Endothelial cell of umbilical vein (primary cell): ENCODE results near the gene MPZL3. TPM values are rescaled to one million over a fixed set of nuclear protein-coding genes. Genes with fewer than 3 reads are reported as not detected.

Experiments used
- BruUV-seq: library from RNA; stranded (reverse); fragments of 400-500 nt; replicated peaks from 2 replicates; lab custom pipeline; 2021; lab: Mats Ljungman, UMichigan
- CTCF ChIA-PET: fragments of 300-600, 350-600 bp; sonication (Branson Sonifier 250); formaldehyde crosslinking; loops from one replicate; lab custom pipeline; 2021; ENCODE audit warnings: antibody characterized with exemption, inconsistent platforms; lab: Charles Lee
- POLR2A ChIA-PET: fragments of 300-600, 350-600 bp; sonication (Branson Sonifier 250); formaldehyde crosslinking; loops from one replicate; lab custom pipeline; 2021; ENCODE audit warnings: antibody characterized with exemption, inconsistent platforms; lab: Charles Lee
- DNase-seq: peaks from one replicate; pipeline ENCODE4 v3.0.0-alpha.2; 2011; ENCODE audit warnings: low read depth, low spot score
- FAIRE-seq: peaks from 2 replicates; lab custom pipeline; 2011; peaks lifted over from hg19 to GRCh38; lab: Jason Lieb, UNC
- H2AFZ ChIP-seq: 2 replicates; pipeline ENCODE4 v1.6.0; 2012; ENCODE audit warnings: low read depth, low read length, control low read depth, inconsistent platforms
- H3K27ac ChIP-seq: 2 replicates; pipeline ENCODE4 v1.5.1; 2011; ENCODE audit warnings: low read depth, mild to moderate bottlenecking, control low read depth, low read length, moderate library complexity; ENCODE audit not compliant: insufficient read depth
- H3K27me3 ChIP-seq, 2 experiments: 2 replicates each; pipeline versions ENCODE4 v1.6.0 to v1.6.1; 2011; ENCODE audit warnings: low read length in 2 of 2, mixed read lengths in 1 of 2; ENCODE audit not compliant: control insufficient read depth in 2 of 2, insufficient read depth in 2 of 2
- H3K36me3 ChIP-seq, 2 experiments: 2 replicates in 1 of 2; 3 replicates in 1 of 2; pipeline ENCODE4 v1.5.1; 2011; ENCODE audit warnings: low read length in 2 of 2, mild to moderate bottlenecking in 1 of 2, moderate library complexity in 1 of 2; ENCODE audit not compliant: control insufficient read depth in 2 of 2, insufficient read depth in 2 of 2; ENCODE audit errors: extremely low read depth in 1 of 2
- H3K4me1 ChIP-seq: 3 replicates; pipeline ENCODE4 v1.5.1; 2011; ENCODE audit warnings: mild to moderate bottlenecking, low read length; ENCODE audit not compliant: control insufficient read depth, insufficient read depth; ENCODE audit errors: extremely low read depth
- H3K4me2 ChIP-seq: 2 replicates; pipeline ENCODE4 v1.6.1; 2011; ENCODE audit warnings: low read length, control low read depth, mixed read lengths; ENCODE audit not compliant: insufficient read depth
- H3K4me3 ChIP-seq, 3 experiments: fragments of 200-600 bp in 1 of 3; sonication (generic), shearing (Covaris generic) in 1 of 3; replicated peaks in 1 of 3; 2 replicates each; pipeline ENCODE4 v1.5.1; 2011 to 2016; ENCODE audit warnings: control low read depth in 3 of 3, low read length in 3 of 3, mild to moderate bottlenecking in 2 of 3, inconsistent platforms in 1 of 3, low read depth in 1 of 3, moderate library complexity in 1 of 3; ENCODE audit not compliant: insufficient read depth in 1 of 3
- H3K79me2 ChIP-seq: 2 replicates; pipeline ENCODE4 v1.6.0; 2012; ENCODE audit warnings: low read length, inconsistent platforms; ENCODE audit not compliant: control insufficient read depth, insufficient read depth
- H3K9ac ChIP-seq: replicated peaks from 2 replicates; pipeline ENCODE3; 2011; ENCODE audit warnings: low read length, control low read depth; ENCODE audit not compliant: insufficient read depth; ENCODE audit errors: extremely low read depth
- H3K9me1 ChIP-seq: replicated peaks from 3 replicates; pipeline ENCODE4 v1.6.0; 2011; ENCODE audit warnings: mild to moderate bottlenecking, low read length; ENCODE audit not compliant: control insufficient read depth, insufficient read depth; ENCODE audit errors: extremely low read depth
- H3K9me3 ChIP-seq: replicated peaks from 2 replicates; pipeline ENCODE4 v1.5.1; 2012; ENCODE audit warnings: low read length, inconsistent platforms; ENCODE audit not compliant: control insufficient read depth, insufficient read depth
- H4K20me1 ChIP-seq: replicated peaks from 2 replicates; pipeline ENCODE3; 2011; ENCODE audit warnings: mild to moderate bottlenecking, low read length; ENCODE audit not compliant: control insufficient read depth, insufficient read depth; ENCODE audit errors: extremely low read depth
- CTCF ChIP-seq, 2 donors: IDR thresholded peaks; 1 replicate in 1 of 2; 2 replicates in 1 of 2; pipeline ENCODE4 v1.5.1; 2011; ENCODE audit warnings: low read length in 2 of 2, mild to moderate bottlenecking in 2 of 2, moderate library complexity in 2 of 2, control low read depth in 1 of 2, inconsistent platforms in 1 of 2, low read depth in 1 of 2; ENCODE audit not compliant: insufficient read depth in 1 of 2; ENCODE audit errors: extremely low read depth in 1 of 2
- FOS ChIP-seq: IDR thresholded peaks from 2 replicates; pipeline ENCODE4 v1.6.1; 2011; ENCODE audit warnings: mild to moderate bottlenecking, low read length, moderate library complexity, borderline replicate concordance; ENCODE audit not compliant: insufficient read depth
- GATA2 ChIP-seq: IDR thresholded peaks from 2 replicates; pipeline ENCODE4 v1.7.0; 2011; ENCODE audit warnings: low read depth, mild to moderate bottlenecking, moderate library complexity, mixed read lengths, low read length; ENCODE audit not compliant: insufficient read length, insufficient read depth
- MAX ChIP-seq: IDR thresholded peaks from 2 replicates; pipeline ENCODE4 v1.6.1; 2011; ENCODE audit not compliant: insufficient read depth, insufficient read length
- MYC ChIP-seq: IDR thresholded peaks from one replicate; pipeline ENCODE4 v1.6.1; 2011; ENCODE audit warnings: mild to moderate bottlenecking, low read depth, low read length
- POLR2AphosphoS5 ChIP-seq: IDR thresholded peaks from 2 replicates; pipeline ENCODE4 v1.6.1; 2012; ENCODE audit warnings: low read depth, mild to moderate bottlenecking, control low read depth, low read length, moderate library complexity; ENCODE audit not compliant: insufficient read depth
- dilution Hi-C: fragments of 300-500 bp; cut with MboI; formaldehyde crosslinking; loops from one replicate; pipeline ENCODE4 v1.15.0; 2019; ENCODE audit warnings: low sequenced_read_pairs; ENCODE audit not compliant: extremely low pct_ligation_motif_present
- intact Hi-C: fragments of 100-400 bp; cut with micrococcal nuclease; formaldehyde crosslinking; loops from one replicate; pipeline ENCODE4 v1.10.0; 2022
- polyA plus RNA-seq, 4 experiments: library from polyadenylated mRNA; depleted of rRNA in 3 of 4; stranded (reverse) in 3 of 4; unstranded in 1 of 4; fragments of >200 nt; gene quantifications; 2 replicates each; pipeline versions ENCODE4 v1.2.1 to v1.2.3, GENCODE V29; 2011 to 2012; ENCODE audit warnings: missing spikeins in 1 of 4
- total RNA-seq: library from RNA; stranded (reverse); gene quantifications from 2 replicates; pipeline ENCODE4 v1.2.3, GENCODE V29; 2021

The MPZL3 gene
- total and polyA plus RNA-seq, 2 donors (not counting 3 experiments of a cell fraction or from before 2014, with no cell fraction given), result 2.5 to 7.1 TPM

GRCh38 chr11:118219732-118220131 lies 32.4 kb downstream of the MPZL3 start:
- TF ChIP-seq FOS, result no peak
- no peak for TF ChIP-seq MYC
- TF ChIP-seq POLR2AphosphoS5, result no peak
- no peak for TF ChIP-seq CTCF (IDR thresholded peaks at IDR 0.05; ENCODE audit: extremely low read depth in 1 of 2, insufficient read depth in 1 of 2, low read depth in 1 of 2, low read length in 2 of 2)
- no peak for TF ChIP-seq GATA2
- no peak for TF ChIP-seq MAX
- dilution Hi-C loops, result no loop called here
- no peak overlapping the region for H3K27ac ChIP-seq

More at GRCh38 chr11:118219732-118220131, 32.4 kb downstream of the MPZL3 start:
- no TSS peak for BruUV-seq
- DNase-seq (no peak), FAIRE-seq (no peak)
- intact Hi-C loops, result no loop called here
- Histone ChIP-seq H3K79me2 (no peaks in the 10 kb centered on the region), H3K36me3 (no peaks in the 10 kb centered on the region), H3K9me3 (no peaks in the 10 kb centered on the region), H3K9me1 (no peaks in the 10 kb centered on the region), H4K20me1 (no peaks in the 10 kb centered on the region), H3K4me2 (no peak overlapping the region), H3K27me3 (peaks cover 4 to 13% of the 10 kb centered on the region in 2 experiments), H2AFZ (no peak overlapping the region), H3K9ac (no peak overlapping the region), H3K4me1 (no peaks in the 10 kb centered on the region), H3K4me3 (no peak overlapping the region)
- CTCF ChIA-PET, result interaction anchor here (2.5 kb wide), 1 partner anchor 21 kb away, joined by 8 read pairs; no protein-coding TSS in a partner anchor
- POLR2A ChIA-PET, result interaction anchor here (0.6 kb wide), 1 partner anchor 9 kb away, joined by 3 read pairs; no protein-coding TSS in a partner anchor
